NB4 (cell line): ENCODE results near the gene REXO1.

Experiments used
- DNase-seq: peaks from one replicate; pipeline ENCODE4 v3.0.0; 2010; ENCODE audit warnings: low read depth
- H3K4me3 ChIP-seq: one replicate; pipeline ENCODE4 v1.5.1; 2011; ENCODE audit warnings: mild to moderate bottlenecking, low read depth, low read length, moderate library complexity
- MYC ChIP-seq: IDR thresholded peaks from 2 replicates; pipeline ENCODE4 v1.6.1; 2011; ENCODE audit warnings: low read depth, low read length
- POLR2A ChIP-seq: IDR thresholded peaks from 2 replicates; pipeline ENCODE4 v1.6.1; 2011; ENCODE audit warnings: mild to moderate bottlenecking; ENCODE audit not compliant: insufficient read length; ENCODE audit errors: extremely low read depth
- TF ChIP-seq, protein P1 (sequence below): IDR thresholded peaks from one replicate; pipeline ENCODE4 v1.5.1; 2012; ENCODE audit warnings: low read depth, low read length
- TF ChIP-seq, protein P2 (sequence below): IDR thresholded peaks from 2 replicates; pipeline ENCODE4 v1.6.1; 2011; ENCODE audit warnings: low read depth, low read length

The REXO1 gene

DNA sequence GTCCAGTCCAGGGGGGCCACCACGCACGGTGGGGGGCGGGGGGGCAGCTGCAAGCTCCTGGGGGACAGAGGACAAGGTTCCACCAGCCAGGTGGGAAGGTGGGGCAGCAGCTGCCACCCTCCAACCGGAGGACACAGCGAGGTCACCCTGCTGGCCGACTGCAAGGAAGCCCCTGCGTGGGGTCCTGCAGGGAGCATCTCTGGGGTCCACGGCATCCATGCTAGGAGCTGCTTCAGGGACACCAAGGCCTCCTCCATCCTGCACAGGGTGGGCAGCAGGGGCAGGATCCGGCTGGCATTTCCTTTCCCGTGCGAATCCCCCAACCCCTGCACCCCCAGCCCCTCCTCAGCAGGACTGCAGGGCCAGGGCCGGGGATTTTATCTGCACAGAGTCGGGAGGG, 23.3 kb upstream of the REXO1 start:
- TF ChIP-seq, protein P1, sequence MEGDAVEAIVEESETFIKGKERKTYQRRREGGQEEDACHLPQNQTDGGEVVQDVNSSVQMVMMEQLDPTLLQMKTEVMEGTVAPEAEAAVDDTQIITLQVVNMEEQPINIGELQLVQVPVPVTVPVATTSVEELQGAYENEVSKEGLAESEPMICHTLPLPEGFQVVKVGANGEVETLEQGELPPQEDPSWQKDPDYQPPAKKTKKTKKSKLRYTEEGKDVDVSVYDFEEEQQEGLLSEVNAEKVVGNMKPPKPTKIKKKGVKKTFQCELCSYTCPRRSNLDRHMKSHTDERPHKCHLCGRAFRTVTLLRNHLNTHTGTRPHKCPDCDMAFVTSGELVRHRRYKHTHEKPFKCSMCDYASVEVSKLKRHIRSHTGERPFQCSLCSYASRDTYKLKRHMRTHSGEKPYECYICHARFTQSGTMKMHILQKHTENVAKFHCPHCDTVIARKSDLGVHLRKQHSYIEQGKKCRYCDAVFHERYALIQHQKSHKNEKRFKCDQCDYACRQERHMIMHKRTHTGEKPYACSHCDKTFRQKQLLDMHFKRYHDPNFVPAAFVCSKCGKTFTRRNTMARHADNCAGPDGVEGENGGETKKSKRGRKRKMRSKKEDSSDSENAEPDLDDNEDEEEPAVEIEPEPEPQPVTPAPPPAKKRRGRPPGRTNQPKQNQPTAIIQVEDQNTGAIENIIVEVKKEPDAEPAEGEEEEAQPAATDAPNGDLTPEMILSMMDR = no peak
- TF ChIP-seq, protein P2, sequence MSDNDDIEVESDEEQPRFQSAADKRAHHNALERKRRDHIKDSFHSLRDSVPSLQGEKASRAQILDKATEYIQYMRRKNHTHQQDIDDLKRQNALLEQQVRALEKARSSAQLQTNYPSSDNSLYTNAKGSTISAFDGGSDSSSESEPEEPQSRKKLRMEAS = no peak
- TF ChIP-seq MYC (no peak), POLR2A (no peak)
- H3K4me3 ChIP-seq = no peak overlapping the region

DNA sequence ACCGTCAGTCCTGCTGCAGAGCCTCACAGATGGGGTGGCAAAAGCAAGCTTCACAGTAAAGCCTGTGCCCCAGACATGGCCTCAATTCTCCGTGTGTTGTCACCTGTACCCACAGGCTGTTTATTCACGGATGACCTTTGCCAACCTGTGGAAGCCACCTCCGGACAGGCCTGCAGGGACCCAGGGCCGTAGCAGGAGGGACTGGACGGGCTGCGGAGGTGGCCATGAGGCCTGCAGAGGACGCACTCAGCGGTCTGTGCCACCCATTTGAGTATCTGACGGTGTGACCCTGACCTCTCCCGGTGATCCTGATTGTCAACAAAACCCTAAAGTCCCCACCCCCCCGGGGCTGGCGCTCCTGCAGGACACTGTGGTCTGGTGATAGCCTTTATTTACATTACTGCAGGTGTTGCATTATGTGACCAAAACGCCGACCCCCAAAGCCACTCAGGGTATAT, 22.9 kb upstream of the REXO1 start:
- TF ChIP-seq, protein P1 = no peak
- TF ChIP-seq, protein P2 = no peak
- no peak for TF ChIP-seq MYC
- no peak for TF ChIP-seq POLR2A
- H3K4me3 ChIP-seq = no peak overlapping the region
- DNase-seq = no peak

More for the DNA sequence above, 23.3 kb upstream of the REXO1 start:
- no peak for DNase-seq

DNA sequence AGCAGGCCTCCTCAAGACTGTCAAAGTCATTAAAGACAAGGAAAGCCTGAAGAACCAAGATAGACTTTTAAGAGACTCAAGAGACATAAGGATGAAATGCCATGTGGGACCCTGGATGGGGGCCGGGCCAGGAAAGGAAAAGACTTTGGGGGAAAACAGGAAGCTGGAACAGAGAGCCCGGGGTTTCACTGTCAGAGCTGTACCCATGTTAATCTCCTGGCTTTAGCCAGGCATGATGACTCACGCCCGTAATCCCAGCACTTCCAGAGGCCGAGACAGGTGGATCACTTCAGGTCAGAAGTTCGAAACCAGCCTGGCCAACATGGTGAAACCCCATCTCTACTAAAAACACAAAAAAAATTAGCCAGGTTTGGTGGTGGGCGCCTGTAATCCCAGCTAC, 20.7 kb upstream of the REXO1 start:
- TF ChIP-seq, protein P1 = no peak
- no peak for TF ChIP-seq POLR2A
- TF ChIP-seq, protein P2 = no peak
- TF ChIP-seq MYC = no peak
- no peak overlapping the region for H3K4me3 ChIP-seq
- no peak for DNase-seq

DNA sequence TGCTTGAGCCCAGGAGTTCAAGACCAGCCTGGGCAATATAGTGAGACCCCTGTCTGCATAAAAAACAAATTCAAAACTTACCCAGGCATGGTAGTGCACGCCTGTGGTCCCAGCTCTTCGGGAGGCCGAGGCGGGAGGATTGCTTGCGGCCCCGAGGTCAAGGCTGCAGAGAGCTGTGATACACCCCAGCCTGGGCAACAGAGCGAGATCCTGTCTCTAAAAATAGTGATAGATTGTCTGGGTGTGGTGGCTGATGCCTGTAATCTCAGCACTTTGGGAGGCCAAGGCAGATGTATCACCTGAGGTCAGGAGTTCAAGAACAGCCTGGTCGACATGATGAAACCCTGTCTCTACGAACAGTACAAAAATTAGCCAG, 19.1 kb upstream of the REXO1 start:
- no peak for DNase-seq

DNA sequence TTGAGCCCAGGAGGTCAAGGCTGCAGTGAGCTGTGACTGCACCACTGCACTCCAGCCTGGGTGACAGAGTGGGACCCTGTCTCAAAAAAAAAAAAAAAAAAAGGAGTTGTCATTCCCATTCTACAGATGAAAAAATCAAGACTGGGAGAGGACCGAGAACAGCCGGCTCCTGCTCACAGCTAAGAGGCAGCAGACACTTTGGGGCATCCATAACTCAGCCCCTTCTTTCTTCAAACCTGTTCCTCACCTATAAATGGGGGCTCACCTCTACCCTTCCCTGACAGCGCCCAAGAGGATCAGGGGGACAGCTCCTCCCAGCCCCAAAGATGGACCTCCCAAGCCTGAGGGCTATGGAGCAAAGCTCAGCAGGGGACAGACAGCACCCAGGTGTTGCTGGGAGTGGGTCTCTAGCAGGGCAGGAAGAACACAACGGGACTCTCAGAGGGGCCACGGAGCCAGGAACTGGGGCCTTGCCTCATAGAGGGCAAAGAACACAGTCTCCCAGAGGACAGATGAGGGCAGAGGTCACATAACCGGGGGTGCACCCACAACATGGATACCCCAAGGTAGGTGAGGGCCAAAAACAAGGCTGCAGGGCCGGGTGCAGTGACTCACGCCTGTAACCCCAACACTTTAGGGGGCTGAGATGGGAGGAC, 18.5 kb upstream of the REXO1 start:
- TF ChIP-seq, protein P1 = no peak
- TF ChIP-seq POLR2A = no peak

More for the DNA sequence above, 19.1 kb upstream of the REXO1 start:
- no peak overlapping the region for H3K4me3 ChIP-seq
- TF ChIP-seq, protein P1 = no peak
- TF ChIP-seq POLR2A (no peak), MYC (no peak)
- TF ChIP-seq, protein P2 = no peak

More for the DNA sequence above, 18.5 kb upstream of the REXO1 start:
- H3K4me3 ChIP-seq = no peak overlapping the region
- DNase-seq = no peak
